HG03575 (cell line): ENCODE results near the gene ZNF385C.
"Not testable (repeated sequence)": the region's sequence is repeated elsewhere in the genome, so short reads cannot be mapped to it uniquely, and the experiment has no call there.

Experiments used
- ATAC-seq: cut with Tn5 transposase; IDR thresholded peaks from one replicate; pipeline ENCODE4 v1.9.1; 2021; ENCODE audit not compliant: unreplicated experiment, insufficient number of reproducible peaks, low FRiP score; ENCODE audit errors: extremely low read depth

Gene ZNF385C

GRCh38 chr17:42097691-42098631 is at the start of gene ZNF385C:
Gene ZNF385C, minus strand, starts transcription at chr17:42098473. Its CDS starts 35,417 bp downstream, at chr17:42063056.
- no peak for ATAC-seq

GRCh38 chr17:42146911-42147607 is 48.8 kb upstream of the ZNF385C start:
- ATAC-seq: no peak

- not testable (repeated sequence) for ATAC-seq
Observed at GRCh38 chr17:42143138-42143537, 44.9 kb upstream of the ZNF385C start.

GRCh38 chr17:42142371-42142896 is 44.2 kb upstream of the ZNF385C start:
- no peak for ATAC-seq

GRCh38 chr17:42141382-42141781 is 43.1 kb upstream of the ZNF385C start:
- no peak for ATAC-seq

- not testable (repeated sequence) for ATAC-seq
Observed at GRCh38 chr17:42140690-42141089, 42.4 kb upstream of the ZNF385C start.

- no peak for ATAC-seq
Observed at GRCh38 chr17:42138749-42139492, 40.6 kb upstream of the ZNF385C start.

GRCh38 chr17:42136654-42137051 is 38.4 kb upstream of the ZNF385C start:
- ATAC-seq: no peak

- no peak for ATAC-seq
Observed at GRCh38 chr17:42135664-42136653, 37.7 kb upstream of the ZNF385C start.

GRCh38 chr17:42135151-42135550 is 36.9 kb upstream of the ZNF385C start:
- ATAC-seq: no peak

- no peak for ATAC-seq
Observed at GRCh38 chr17:42133461-42134041, 35.3 kb upstream of the ZNF385C start.

- ATAC-seq: no peak
Observed at GRCh38 chr17:42132941-42133340, 34.7 kb upstream of the ZNF385C start.

GRCh38 chr17:42131981-42132432 is 33.7 kb upstream of the ZNF385C start:
- no peak for ATAC-seq

- no peak for ATAC-seq
Observed at GRCh38 chr17:42131232-42131631, 33.0 kb upstream of the ZNF385C start.

- no peak for ATAC-seq
Observed at GRCh38 chr17:42130310-42130936, 32.1 kb upstream of the ZNF385C start.

GRCh38 chr17:42129109-42129837 is 31.0 kb upstream of the ZNF385C start:
- ATAC-seq: no peak

- ATAC-seq: no peak
Observed at GRCh38 chr17:42127414-42127813, 29.1 kb upstream of the ZNF385C start.
